GM18498 (cell line): Measurements from ENCODE around the gene SPATA1.
"Not testable (repeated sequence)": the region's sequence is repeated elsewhere in the genome, so short reads cannot be mapped to it uniquely, and the experiment has no call there.

Experiments
- ATAC-seq: cut with Tn5 transposase; IDR thresholded peaks from one replicate; pipeline ENCODE4 v1.9.1; 2021; ENCODE audit warnings: mild to moderate bottlenecking, moderate library complexity; ENCODE audit not compliant: unreplicated experiment

Gene SPATA1

GRCh38 chr1:84507887-84508286 is 1.7 kb downstream of the SPATA1 start:
- not testable (repeated sequence) for ATAC-seq

GRCh38 chr1:84508510-84508909 is 2.3 kb downstream of the SPATA1 start:
- ATAC-seq, result no peak

GRCh38 chr1:84509029-84509428 is 2.8 kb downstream of the SPATA1 start:
- no peak for ATAC-seq

- no peak for ATAC-seq
Observed at GRCh38 chr1:84510165-84510564, 4.0 kb downstream of the SPATA1 start.

- ATAC-seq, result no peak
Observed at GRCh38 chr1:84510668-84511067, 4.5 kb downstream of the SPATA1 start.

- ATAC-seq, result no peak
Observed at GRCh38 chr1:84524590-84524989, 18.4 kb downstream of the SPATA1 start.

- no peak for ATAC-seq
Observed at GRCh38 chr1:84525779-84526178, 19.6 kb downstream of the SPATA1 start.

GRCh38 chr1:84538599-84538998 is 32.4 kb downstream of the SPATA1 start:
- ATAC-seq, result no peak

- no peak for ATAC-seq
Observed at GRCh38 chr1:84539972-84540371, 33.8 kb downstream of the SPATA1 start.

GRCh38 chr1:84540759-84541158 is 34.6 kb downstream of the SPATA1 start:
- ATAC-seq, result no peak

- no peak for ATAC-seq
Observed at GRCh38 chr1:84541679-84542078, 35.5 kb downstream of the SPATA1 start.

GRCh38 chr1:84550826-84551225 is 44.6 kb downstream of the SPATA1 start:
- no peak for ATAC-seq

- no peak for ATAC-seq
Observed at GRCh38 chr1:84569216-84569615, 63.0 kb downstream of the SPATA1 start.

GRCh38 chr1:84570436-84571149 is 64.4 kb downstream of the SPATA1 start:
- ATAC-seq, result no peak

GRCh38 chr1:84571150-84571535 is 65.0 kb downstream of the SPATA1 start:
- ATAC-seq, result no peak

GRCh38 chr1:84573481-84573966 is 67.3 kb downstream of the SPATA1 start:
- ATAC-seq, result no peak

GRCh38 chr1:84573967-84574842 is 68.0 kb downstream of the SPATA1 start, which contains the start of gene CTBS:
Gene CTBS, minus strand, starts transcription at chr1:84574440. Its CDS starts 25 bp downstream, at chr1:84574415.
- ATAC-seq, result peak; percentile 89

- ATAC-seq, result no peak
Observed at GRCh38 chr1:84574936-84575335, 68.8 kb downstream of the SPATA1 start.

GRCh38 chr1:84581648-84582047 is 75.5 kb downstream of the SPATA1 start:
- ATAC-seq, result no peak

GRCh38 chr1:84582802-84583587 is 76.8 kb downstream of the SPATA1 start:
- peak; percentile 64 for ATAC-seq

GRCh38 chr1:84583648-84584047 is 77.5 kb downstream of the SPATA1 start:
- no peak for ATAC-seq
